Measurements from ENCODE around the gene ART4. TPM values are rescaled to one million over a fixed set of nuclear protein-coding genes. Genes with fewer than 3 reads are reported as not detected.

ART4 gene
- not detected for total RNA-seq

- Mint-ChIP-seq H3K27ac (no peak within 1 kb of the TSS), H3K4me3 (no peak within 1 kb of the TSS), H3K27me3 (ENCODE audit: low read depth) (no peaks in the 10 kb centered on the region), H3K9me3 (no peaks in the 10 kb centered on the region), H3K36me3 (ENCODE audit: low read depth) (no peaks in the 10 kb centered on the region), H3K4me1 (ENCODE audit: low read depth) (peaks cover 9% of the 10 kb centered on the region)
- CTCF ChIA-PET, result interaction anchor here (0.6 to 6.3 kb wide), 5 partner anchors 11 to 376 kb away, joined by 3 to 89 read pairs (median 3); no protein-coding TSS in a partner anchor
- DNase-seq, result no peak
- intact Hi-C loops (cut with micrococcal nuclease), result loop anchor here (10.0 kb wide), 1 partner anchor 681 kb away; no protein-coding TSS in a partner anchor
Observed at GRCh38 chr12:14843425-14843887, at the start of gene ART4. ART4 (minus strand) TSS chr12:14843526; CDS start chr12:14843113, 413 bp downstream.

GRCh38 chr12:14892726-14893505 lies 49.6 kb upstream of the ART4 start:
- no peak overlapping the region for H3K27ac Mint-ChIP-seq
- H3K9me3 Mint-ChIP-seq, result no peaks in the 10 kb centered on the region
- intact Hi-C loops (cut with micrococcal nuclease), result loop anchor here (5.0 kb wide), 1 partner anchor 46 kb away; no protein-coding TSS in a partner anchor
- CTCF ChIA-PET, result interaction anchor here (0.7 to 1.4 kb wide), 3 partner anchors 9 to 23 kb away, joined by 3 to 5 read pairs (median 3); no protein-coding TSS in a partner anchor
- H3K4me1 Mint-ChIP-seq (ENCODE audit: low read depth), result no peaks in the 10 kb centered on the region
- H3K36me3 Mint-ChIP-seq (ENCODE audit: low read depth), result no peaks in the 10 kb centered on the region
- H3K27me3 Mint-ChIP-seq (ENCODE audit: low read depth), result no peaks in the 10 kb centered on the region
- H3K4me3 Mint-ChIP-seq, result no peak overlapping the region
- no peak for DNase-seq

GRCh38 chr12:14890701-14891100 lies 47.4 kb upstream of the ART4 start:
- CTCF ChIA-PET, result interaction anchor here (1.1 to 1.5 kb wide), 3 partner anchors 12 to 45 kb away, joined by 3 to 4 read pairs (median 3); no protein-coding TSS in a partner anchor
- no peaks in the 10 kb centered on the region for H3K9me3 Mint-ChIP-seq
- H3K4me3 Mint-ChIP-seq, result no peak overlapping the region
- H3K27ac Mint-ChIP-seq, result no peak overlapping the region
- intact Hi-C loops (cut with micrococcal nuclease), result loop anchor here (5.0 kb wide), 1 partner anchor 43 kb away; no protein-coding TSS in a partner anchor
- no peak for DNase-seq
- H3K27me3 Mint-ChIP-seq (ENCODE audit: low read depth), result no peaks in the 10 kb centered on the region
- no peaks in the 10 kb centered on the region for H3K36me3 Mint-ChIP-seq (ENCODE audit: low read depth)
- H3K4me1 Mint-ChIP-seq (ENCODE audit: low read depth), result peaks cover 4% of the 10 kb centered on the region

GRCh38 chr12:14886271-14886670 lies 42.9 kb upstream of the ART4 start:
- intact Hi-C loops (cut with micrococcal nuclease), result no loop called here
- peaks cover 17% of the 10 kb centered on the region for H3K4me1 Mint-ChIP-seq (ENCODE audit: low read depth)
- H3K4me3 Mint-ChIP-seq, result no peak overlapping the region
- CTCF ChIA-PET, result no interaction called here
- DNase-seq, result no peak
- no peaks in the 10 kb centered on the region for H3K27me3 Mint-ChIP-seq (ENCODE audit: low read depth)
- H3K36me3 Mint-ChIP-seq (ENCODE audit: low read depth), result no peaks in the 10 kb centered on the region
- H3K9me3 Mint-ChIP-seq, result no peaks in the 10 kb centered on the region
- no peak overlapping the region for H3K27ac Mint-ChIP-seq

GRCh38 chr12:14885718-14886221 lies 42.4 kb upstream of the ART4 start, which contains the start of gene MGP:
MGP (minus strand) TSS chr12:14885854; CDS start chr12:14885791, 63 bp downstream.
- Mint-ChIP-seq H3K9me3 (no peaks in the 10 kb centered on the region), H3K27ac (no peak within 1 kb of the TSS), H3K4me1 (ENCODE audit: low read depth) (peaks cover 21% of the 10 kb centered on the region), H3K36me3 (ENCODE audit: low read depth) (no peaks in the 10 kb centered on the region), H3K4me3 (peak within 1 kb of the TSS; percentile 11), H3K27me3 (ENCODE audit: low read depth) (no peaks in the 10 kb centered on the region)
- intact Hi-C loops (cut with micrococcal nuclease), result loop anchor here (2.0 kb wide), 1 partner anchor 17 kb away; no protein-coding TSS in a partner anchor
- DNase-seq, result no peak
- CTCF ChIA-PET, result no interaction called here

GRCh38 chr12:14884458-14884878 lies 41.1 kb upstream of the ART4 start:
- Mint-ChIP-seq H3K4me3 (peak overlapping the region; percentile 11), H3K36me3 (ENCODE audit: low read depth) (no peaks in the 10 kb centered on the region), H3K4me1 (ENCODE audit: low read depth) (peaks cover 29% of the 10 kb centered on the region), H3K9me3 (no peaks in the 10 kb centered on the region), H3K27me3 (ENCODE audit: low read depth) (no peaks in the 10 kb centered on the region), H3K27ac (no peak overlapping the region)
- intact Hi-C loops (cut with micrococcal nuclease), result loop anchor here (2.0 kb wide), 1 partner anchor 18 kb away; no protein-coding TSS in a partner anchor
- DNase-seq, result peak; percentile 84
- CTCF ChIA-PET, result interaction anchor here (0.6 to 1.9 kb wide), 4 partner anchors 9 to 346 kb away, joined by 3 read pairs; no protein-coding TSS in a partner anchor

GRCh38 chr12:14883686-14884085 lies 40.4 kb upstream of the ART4 start:
- Mint-ChIP-seq H3K27me3 (ENCODE audit: low read depth) (no peaks in the 10 kb centered on the region), H3K36me3 (ENCODE audit: low read depth) (no peaks in the 10 kb centered on the region), H3K4me1 (ENCODE audit: low read depth) (peaks cover 29% of the 10 kb centered on the region), H3K9me3 (no peaks in the 10 kb centered on the region), H3K4me3 (no peak overlapping the region), H3K27ac (no peak overlapping the region)
- no peak for DNase-seq
- CTCF ChIA-PET, result interaction anchor here (0.9 to 1.9 kb wide), 3 partner anchors 9 to 43 kb away, joined by 3 to 5 read pairs (median 3); no protein-coding TSS in a partner anchor
- intact Hi-C loops (cut with micrococcal nuclease), result loop anchor here (2.0 kb wide), 1 partner anchor 19 kb away; no protein-coding TSS in a partner anchor

GRCh38 chr12:14880890-14881453 lies 37.6 kb upstream of the ART4 start:
- intact Hi-C loops (cut with micrococcal nuclease), result no loop called here
- DNase-seq, result no peak
- Mint-ChIP-seq H3K4me3 (no peak overlapping the region), H3K27me3 (ENCODE audit: low read depth) (no peaks in the 10 kb centered on the region), H3K9me3 (no peaks in the 10 kb centered on the region), H3K27ac (peak overlapping the region; percentile 51), H3K36me3 (ENCODE audit: low read depth) (no peaks in the 10 kb centered on the region), H3K4me1 (ENCODE audit: low read depth) (peaks cover 26% of the 10 kb centered on the region)
- CTCF ChIA-PET, result no interaction called here

- no peaks in the 10 kb centered on the region for H3K36me3 Mint-ChIP-seq (ENCODE audit: low read depth)
- no peak overlapping the region for H3K4me3 Mint-ChIP-seq
- no peaks in the 10 kb centered on the region for H3K27me3 Mint-ChIP-seq (ENCODE audit: low read depth)
- no peak overlapping the region for H3K27ac Mint-ChIP-seq
- no peaks in the 10 kb centered on the region for H3K9me3 Mint-ChIP-seq
- intact Hi-C loops (cut with micrococcal nuclease), result no loop called here
- peaks cover 16% of the 10 kb centered on the region for H3K4me1 Mint-ChIP-seq (ENCODE audit: low read depth)
- CTCF ChIA-PET, result interaction anchor here (1.0 to 1.3 kb wide), 2 partner anchors 12 to 24 kb away, joined by 3 to 4 read pairs; no protein-coding TSS in a partner anchor
- no peak for DNase-seq
Observed at GRCh38 chr12:14879222-14879933, 36.1 kb upstream of the ART4 start.

GRCh38 chr12:14878488-14878887 lies 35.2 kb upstream of the ART4 start:
- H3K4me3 Mint-ChIP-seq, result no peak overlapping the region
- no peak overlapping the region for H3K27ac Mint-ChIP-seq
- H3K4me1 Mint-ChIP-seq (ENCODE audit: low read depth), result peaks cover 14% of the 10 kb centered on the region
- DNase-seq, result no peak
- no peaks in the 10 kb centered on the region for H3K36me3 Mint-ChIP-seq (ENCODE audit: low read depth)
- H3K27me3 Mint-ChIP-seq (ENCODE audit: low read depth), result no peaks in the 10 kb centered on the region
- CTCF ChIA-PET, result interaction anchor here (1.0 to 1.3 kb wide), 2 partner anchors 13 to 25 kb away, joined by 3 to 4 read pairs; no protein-coding TSS in a partner anchor
- intact Hi-C loops (cut with micrococcal nuclease), result no loop called here
- no peaks in the 10 kb centered on the region for H3K9me3 Mint-ChIP-seq

- no peak for DNase-seq
- no peak overlapping the region for H3K4me3 Mint-ChIP-seq
- peaks cover 14% of the 10 kb centered on the region for H3K4me1 Mint-ChIP-seq (ENCODE audit: low read depth)
- no peaks in the 10 kb centered on the region for H3K9me3 Mint-ChIP-seq
- intact Hi-C loops (cut with micrococcal nuclease), result no loop called here
- H3K36me3 Mint-ChIP-seq (ENCODE audit: low read depth), result no peaks in the 10 kb centered on the region
- CTCF ChIA-PET, result interaction anchor here (0.9 to 1.4 kb wide), 2 partner anchors 15 to 31 kb away, joined by 3 read pairs; no protein-coding TSS in a partner anchor
- H3K27ac Mint-ChIP-seq, result no peak overlapping the region
- no peaks in the 10 kb centered on the region for H3K27me3 Mint-ChIP-seq (ENCODE audit: low read depth)
Observed at GRCh38 chr12:14876833-14877232, 33.5 kb upstream of the ART4 start.
